ENCODE data around the gene PTPN1. TPM values are rescaled to one million over a fixed set of nuclear protein-coding genes. Genes with fewer than 3 reads are reported as not detected.

PTPN1 gene
- total RNA-seq, 4 donors from 2014 or later, result 22.2 to 107 (median 42.7) TPM

DNA sequence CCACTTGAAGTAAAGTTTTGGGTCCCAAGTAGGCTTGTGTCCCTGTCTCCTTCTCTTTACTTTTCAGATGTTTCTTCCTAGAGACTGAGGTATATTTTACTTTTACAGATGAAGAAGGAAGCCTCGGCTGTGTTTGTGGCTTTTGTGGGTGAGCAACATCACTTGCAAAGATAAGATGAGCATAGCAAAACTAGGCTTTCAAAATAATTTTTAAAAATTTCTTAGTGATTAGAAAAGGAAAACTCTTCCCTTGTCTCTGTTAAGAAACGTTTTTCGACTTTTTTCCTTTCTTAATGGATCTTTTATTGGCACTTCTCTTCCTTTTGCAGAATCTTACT, 7.6 kb downstream of the PTPN1 start:
- TF ChIP-seq, protein P1, sequence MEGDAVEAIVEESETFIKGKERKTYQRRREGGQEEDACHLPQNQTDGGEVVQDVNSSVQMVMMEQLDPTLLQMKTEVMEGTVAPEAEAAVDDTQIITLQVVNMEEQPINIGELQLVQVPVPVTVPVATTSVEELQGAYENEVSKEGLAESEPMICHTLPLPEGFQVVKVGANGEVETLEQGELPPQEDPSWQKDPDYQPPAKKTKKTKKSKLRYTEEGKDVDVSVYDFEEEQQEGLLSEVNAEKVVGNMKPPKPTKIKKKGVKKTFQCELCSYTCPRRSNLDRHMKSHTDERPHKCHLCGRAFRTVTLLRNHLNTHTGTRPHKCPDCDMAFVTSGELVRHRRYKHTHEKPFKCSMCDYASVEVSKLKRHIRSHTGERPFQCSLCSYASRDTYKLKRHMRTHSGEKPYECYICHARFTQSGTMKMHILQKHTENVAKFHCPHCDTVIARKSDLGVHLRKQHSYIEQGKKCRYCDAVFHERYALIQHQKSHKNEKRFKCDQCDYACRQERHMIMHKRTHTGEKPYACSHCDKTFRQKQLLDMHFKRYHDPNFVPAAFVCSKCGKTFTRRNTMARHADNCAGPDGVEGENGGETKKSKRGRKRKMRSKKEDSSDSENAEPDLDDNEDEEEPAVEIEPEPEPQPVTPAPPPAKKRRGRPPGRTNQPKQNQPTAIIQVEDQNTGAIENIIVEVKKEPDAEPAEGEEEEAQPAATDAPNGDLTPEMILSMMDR (IDR thresholded peaks at IDR 0.05), result no peak
- DNase-seq (ENCODE audit: low spot score) (no peak), ATAC-seq (ENCODE audit: low FRiP score) (no peak)

DNA sequence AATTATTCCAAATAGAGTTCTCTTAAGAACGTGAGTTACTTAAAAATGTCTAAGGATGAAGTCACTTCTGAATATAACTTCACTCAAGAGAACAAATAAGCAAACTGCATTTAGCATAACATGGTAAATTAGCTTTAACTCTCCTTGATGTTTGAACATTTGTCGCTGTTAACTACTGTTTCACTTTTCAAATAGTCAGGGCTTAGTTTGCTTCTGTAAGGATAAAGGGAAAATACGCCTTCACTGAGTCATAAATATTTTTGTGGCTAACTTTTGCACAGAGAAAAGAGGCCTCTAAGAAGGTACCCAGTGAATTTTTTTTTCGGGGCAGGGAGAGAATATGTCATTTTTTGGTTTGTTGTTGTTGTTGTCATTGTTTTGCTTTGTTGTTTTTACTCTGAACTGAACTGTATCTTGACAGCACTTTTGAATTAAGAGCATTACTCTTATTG, 8.1 kb downstream of the PTPN1 start:
- no peak for DNase-seq (ENCODE audit: low spot score)

DNA sequence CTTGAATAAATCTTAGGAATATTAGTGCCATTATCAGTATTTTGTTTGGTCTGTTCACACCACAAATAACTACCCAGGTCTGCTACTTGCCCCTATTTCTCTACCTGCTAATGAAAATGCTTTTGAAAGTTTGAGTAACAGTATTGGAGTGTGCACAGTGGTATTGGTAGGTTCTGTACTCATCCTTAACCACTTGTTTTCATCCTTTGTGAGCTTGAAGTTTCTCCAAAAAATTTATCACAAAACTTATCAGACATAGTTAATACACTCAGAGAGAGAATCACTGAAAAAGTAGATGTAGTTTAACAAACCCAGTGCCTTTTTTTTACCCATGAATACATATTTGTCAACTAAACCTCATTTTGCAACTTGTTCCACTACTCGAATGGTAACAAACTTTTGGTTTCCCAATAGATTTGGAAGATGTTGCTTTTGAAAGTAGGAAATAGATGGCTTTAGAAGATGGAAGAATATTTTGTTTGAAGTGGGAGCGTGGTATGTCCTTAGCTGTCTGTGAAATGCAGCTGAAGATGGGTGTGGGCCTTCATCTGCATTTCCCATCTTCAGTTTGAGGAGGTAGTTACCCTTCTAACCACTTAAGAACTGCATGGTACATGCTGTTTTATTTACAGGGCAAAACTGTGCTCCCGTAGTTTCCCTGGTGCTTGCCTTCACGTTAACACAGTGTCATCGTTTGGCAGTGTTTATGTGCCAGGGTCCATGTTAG, 9.0 kb downstream of the PTPN1 start:
- TF ChIP-seq, protein P1 (IDR thresholded peaks at IDR 0.05), result no peak
- no peak for ATAC-seq (ENCODE audit: low FRiP score)
- DNase-seq (ENCODE audit: low spot score), result no peak

More for the DNA sequence above, 8.1 kb downstream of the PTPN1 start:
- no peak for ATAC-seq (ENCODE audit: low FRiP score)
- TF ChIP-seq, protein P1 (IDR thresholded peaks at IDR 0.05), result no peak

DNA sequence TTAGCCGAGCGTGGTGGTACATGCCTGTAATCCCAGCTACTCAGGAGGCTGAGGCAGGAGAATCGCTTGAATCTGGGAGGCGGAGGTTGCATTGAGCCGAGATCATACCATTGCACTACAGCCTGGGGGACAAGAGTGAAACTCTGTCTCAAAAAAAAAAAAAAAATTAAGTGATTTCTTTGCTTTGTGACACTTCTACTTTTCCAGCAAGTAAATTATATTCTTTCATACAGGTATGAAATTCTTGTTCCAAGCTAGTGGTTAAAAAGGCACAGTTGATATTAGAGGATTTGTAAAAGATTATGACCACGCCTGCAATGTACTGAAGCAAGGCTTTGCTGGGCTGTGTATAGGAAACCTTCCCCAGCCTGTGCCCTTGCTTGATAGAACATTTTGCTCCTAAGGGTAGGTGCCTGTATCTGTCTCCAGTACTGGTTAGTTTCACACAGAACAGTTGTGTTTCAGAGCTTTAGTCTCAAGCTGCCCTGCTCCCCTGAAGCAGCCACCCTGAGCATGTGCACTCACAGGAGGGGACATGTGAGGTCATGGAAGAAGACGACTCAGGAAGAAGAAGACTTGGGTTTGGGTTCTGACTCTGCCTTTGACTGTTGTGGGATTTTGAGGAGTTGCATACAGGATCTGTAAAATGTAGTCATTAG, 10.2 kb downstream of the PTPN1 start:
- no peak for ATAC-seq (ENCODE audit: low FRiP score)
- TF ChIP-seq, protein P1 (IDR thresholded peaks at IDR 0.05), result no peak
- DNase-seq (ENCODE audit: low spot score), result no peak

DNA sequence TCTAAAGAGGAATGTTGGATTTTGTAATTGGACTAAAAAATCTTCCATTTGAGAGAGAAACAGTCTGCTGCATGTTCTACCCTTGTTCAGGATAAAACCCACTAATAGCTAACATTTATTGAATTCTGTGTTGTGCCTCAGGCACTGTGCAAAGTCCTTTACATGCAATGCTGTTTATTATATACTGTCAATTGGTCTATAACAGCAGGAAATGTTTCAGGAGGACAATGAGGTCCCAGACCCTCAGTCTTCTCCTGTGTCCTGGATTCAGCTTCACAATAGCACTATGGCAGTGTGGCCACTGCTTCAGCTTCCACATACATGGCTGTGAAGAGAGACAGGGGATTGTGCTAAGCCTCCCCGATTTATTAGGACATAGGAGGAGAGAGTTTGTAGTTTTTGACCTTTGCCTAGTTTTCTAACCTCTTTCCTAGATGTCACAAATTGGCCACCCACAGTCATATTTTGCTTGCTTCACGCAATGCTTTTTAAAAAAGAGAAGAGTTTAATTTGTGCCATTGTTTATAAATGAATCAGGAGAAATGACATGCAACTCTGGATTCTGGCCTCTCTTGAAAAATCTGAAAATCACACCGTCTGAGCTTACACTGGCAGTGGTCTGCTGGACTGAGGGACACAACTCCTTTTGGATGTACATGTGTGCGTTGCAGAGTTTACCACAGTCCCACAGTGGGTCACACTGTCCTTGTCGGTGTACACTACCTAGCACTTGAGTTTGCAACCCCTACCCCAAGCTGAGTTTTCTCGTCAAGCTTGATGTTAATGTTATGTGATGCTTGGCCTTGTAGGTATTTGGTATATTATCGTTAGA, 11.3 kb downstream of the PTPN1 start:
- DNase-seq (ENCODE audit: low spot score), result no peak
- TF ChIP-seq, protein P1 (IDR thresholded peaks at IDR 0.05), result no peak
- ATAC-seq (ENCODE audit: low FRiP score), result no peak

DNA sequence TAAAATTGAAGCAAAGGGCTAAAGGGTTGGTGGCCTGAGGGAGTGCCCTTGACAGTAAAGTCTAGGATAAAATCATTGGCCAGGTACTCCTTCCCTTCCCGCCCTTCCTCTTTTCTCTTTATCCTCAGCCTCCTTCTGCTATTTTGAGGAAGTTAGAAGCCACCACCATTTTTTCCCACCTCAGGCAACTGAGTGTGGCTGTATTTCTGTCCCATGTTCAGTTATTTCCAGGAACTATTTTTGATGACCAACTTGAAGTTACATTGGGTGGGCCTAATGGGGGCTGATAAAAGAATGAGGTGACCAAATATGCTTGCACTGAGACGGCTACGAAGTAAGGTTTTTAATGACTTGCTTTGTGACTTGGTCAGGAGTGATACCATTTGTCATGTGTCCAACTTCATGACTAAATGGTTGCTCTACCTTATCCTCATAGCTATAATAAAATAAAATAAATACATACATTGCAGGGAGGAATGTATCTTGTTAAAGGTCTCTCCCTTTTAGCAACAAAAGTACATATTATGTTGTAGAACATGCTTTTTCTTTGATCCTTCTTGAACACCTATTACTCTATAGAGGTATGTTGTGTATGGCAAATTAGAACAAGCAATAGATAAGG, 12.0 kb downstream of the PTPN1 start:
- TF ChIP-seq, protein P1 (IDR thresholded peaks at IDR 0.05), result no peak
- no peak for DNase-seq (ENCODE audit: low spot score)
- no peak for ATAC-seq (ENCODE audit: low FRiP score)

Measured in omental fat pad (tissue), 4 donors.